Measurements from ENCODE around the gene CDC7.

DNA sequence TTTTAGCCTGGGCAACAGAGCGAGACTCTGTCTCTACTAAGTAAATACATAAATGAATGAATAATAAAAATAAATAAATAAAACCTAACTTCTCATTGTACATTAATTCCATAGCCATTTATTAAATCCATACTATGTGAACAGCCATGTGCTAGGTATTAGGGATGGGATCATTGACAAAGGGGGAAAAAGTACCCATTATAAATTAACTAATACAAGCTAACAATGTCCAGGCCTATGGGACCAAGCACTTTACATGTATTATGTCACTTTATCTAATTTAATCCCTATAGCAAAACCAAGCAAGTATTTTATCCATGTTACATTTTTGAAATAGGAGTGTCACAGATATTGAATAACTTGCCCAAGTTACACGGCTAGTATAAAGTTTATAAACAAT is 2.6 kb upstream of the CDC7 start:
- TF ChIP-seq, protein P1, sequence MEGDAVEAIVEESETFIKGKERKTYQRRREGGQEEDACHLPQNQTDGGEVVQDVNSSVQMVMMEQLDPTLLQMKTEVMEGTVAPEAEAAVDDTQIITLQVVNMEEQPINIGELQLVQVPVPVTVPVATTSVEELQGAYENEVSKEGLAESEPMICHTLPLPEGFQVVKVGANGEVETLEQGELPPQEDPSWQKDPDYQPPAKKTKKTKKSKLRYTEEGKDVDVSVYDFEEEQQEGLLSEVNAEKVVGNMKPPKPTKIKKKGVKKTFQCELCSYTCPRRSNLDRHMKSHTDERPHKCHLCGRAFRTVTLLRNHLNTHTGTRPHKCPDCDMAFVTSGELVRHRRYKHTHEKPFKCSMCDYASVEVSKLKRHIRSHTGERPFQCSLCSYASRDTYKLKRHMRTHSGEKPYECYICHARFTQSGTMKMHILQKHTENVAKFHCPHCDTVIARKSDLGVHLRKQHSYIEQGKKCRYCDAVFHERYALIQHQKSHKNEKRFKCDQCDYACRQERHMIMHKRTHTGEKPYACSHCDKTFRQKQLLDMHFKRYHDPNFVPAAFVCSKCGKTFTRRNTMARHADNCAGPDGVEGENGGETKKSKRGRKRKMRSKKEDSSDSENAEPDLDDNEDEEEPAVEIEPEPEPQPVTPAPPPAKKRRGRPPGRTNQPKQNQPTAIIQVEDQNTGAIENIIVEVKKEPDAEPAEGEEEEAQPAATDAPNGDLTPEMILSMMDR (IDR thresholded peaks at IDR 0.05 in 4 of 5, conservative IDR thresholded peaks at IDR 0.05 in 1 of 5) = no peak
- no peak for TF ChIP-seq POLR2A (IDR thresholded peaks at IDR 0.05)

Data from gastrocnemius medialis (tissue), 4 donors.